ENCODE data around the gene F2.

F2 gene

DNA sequence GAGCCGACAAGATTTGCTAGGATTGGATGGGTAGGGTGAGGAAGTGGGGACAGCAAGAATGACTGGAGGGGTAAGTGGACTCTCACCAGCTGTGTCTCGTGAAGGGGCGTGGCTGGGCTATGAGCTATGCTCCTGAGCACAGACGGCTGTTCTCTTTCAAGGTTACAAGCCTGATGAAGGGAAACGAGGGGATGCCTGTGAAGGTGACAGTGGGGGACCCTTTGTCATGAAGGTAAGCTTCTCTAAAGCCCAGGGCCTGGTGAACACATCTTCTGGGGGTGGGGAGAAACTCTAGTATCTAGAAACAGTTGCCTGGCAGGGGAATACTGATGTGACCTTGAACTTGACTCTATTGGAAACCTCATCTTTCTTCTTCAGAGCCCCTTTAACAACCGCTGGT lies 19.9 kb downstream of the F2 start:
- TF ChIP-seq, protein P1, sequence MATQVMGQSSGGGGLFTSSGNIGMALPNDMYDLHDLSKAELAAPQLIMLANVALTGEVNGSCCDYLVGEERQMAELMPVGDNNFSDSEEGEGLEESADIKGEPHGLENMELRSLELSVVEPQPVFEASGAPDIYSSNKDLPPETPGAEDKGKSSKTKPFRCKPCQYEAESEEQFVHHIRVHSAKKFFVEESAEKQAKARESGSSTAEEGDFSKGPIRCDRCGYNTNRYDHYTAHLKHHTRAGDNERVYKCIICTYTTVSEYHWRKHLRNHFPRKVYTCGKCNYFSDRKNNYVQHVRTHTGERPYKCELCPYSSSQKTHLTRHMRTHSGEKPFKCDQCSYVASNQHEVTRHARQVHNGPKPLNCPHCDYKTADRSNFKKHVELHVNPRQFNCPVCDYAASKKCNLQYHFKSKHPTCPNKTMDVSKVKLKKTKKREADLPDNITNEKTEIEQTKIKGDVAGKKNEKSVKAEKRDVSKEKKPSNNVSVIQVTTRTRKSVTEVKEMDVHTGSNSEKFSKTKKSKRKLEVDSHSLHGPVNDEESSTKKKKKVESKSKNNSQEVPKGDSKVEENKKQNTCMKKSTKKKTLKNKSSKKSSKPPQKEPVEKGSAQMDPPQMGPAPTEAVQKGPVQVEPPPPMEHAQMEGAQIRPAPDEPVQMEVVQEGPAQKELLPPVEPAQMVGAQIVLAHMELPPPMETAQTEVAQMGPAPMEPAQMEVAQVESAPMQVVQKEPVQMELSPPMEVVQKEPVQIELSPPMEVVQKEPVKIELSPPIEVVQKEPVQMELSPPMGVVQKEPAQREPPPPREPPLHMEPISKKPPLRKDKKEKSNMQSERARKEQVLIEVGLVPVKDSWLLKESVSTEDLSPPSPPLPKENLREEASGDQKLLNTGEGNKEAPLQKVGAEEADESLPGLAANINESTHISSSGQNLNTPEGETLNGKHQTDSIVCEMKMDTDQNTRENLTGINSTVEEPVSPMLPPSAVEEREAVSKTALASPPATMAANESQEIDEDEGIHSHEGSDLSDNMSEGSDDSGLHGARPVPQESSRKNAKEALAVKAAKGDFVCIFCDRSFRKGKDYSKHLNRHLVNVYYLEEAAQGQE (IDR thresholded peaks at IDR 0.05; ENCODE audit: insufficient read depth in 1 of 2, low read depth in 2 of 2, low read length in 2 of 2), result no peak
- no peak for TF ChIP-seq TAF1 (IDR thresholded peaks at IDR 0.05; ENCODE audit: borderline replicate concordance, insufficient read depth, low read length)

DNA sequence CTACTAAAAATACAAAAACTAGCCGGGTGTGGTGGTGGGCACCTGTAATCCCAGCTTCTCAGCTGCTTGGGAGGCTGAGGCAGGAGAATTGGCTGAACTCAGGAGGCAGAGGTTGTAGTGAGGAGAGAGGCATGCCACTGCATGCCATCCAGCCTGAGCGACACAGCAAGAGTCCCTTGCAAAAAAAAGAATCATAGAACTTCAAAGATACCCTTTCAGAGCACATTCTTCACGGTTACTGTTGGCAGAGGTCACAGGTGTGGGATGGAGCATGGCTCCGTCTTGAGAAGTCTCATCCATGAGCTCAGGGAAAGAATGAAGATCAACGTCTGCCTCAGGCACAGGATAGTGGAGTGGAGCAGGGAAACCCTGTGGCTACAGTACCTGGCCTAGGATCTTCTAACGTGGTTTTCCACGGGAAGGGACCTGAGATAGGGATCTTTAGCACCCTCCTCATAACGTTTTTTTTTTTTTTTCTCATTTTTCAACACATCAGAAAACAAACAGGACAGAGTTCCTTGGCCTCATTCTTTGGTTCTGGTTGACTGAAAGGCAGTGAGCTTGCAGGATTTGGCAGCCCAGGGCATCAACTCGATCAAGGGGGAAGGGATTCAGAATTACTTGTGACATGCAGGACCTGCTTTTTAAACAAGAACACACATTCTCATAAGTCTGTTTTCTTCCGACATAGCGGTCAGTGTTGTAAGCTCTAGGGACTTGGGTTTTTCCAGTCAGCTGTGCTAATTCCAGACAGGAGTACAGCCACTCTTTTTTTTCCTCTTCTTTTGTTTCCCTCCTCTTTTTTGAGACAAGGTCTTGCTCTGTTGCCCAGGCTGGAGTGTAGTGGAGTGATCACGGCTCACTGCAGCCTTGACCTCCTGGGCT lies 22.8 kb downstream of the F2 start:
- TF ChIP-seq POLR2AphosphoS5 (IDR thresholded peaks at IDR 0.05; ENCODE audit: low read depth, low read length), result no peak
- no peak for TF ChIP-seq TAF1 (IDR thresholded peaks at IDR 0.05; ENCODE audit: borderline replicate concordance, insufficient read depth, low read length)
- TF ChIP-seq, protein P1 (IDR thresholded peaks at IDR 0.05; ENCODE audit: insufficient read depth in 1 of 2, low read depth in 2 of 2, low read length in 2 of 2), result no peak
- no peak for TF ChIP-seq FOXP2 (optimal IDR thresholded peaks at IDR 0.05; ENCODE audit: borderline replicate concordance, extremely low read depth, extremely low read length, insufficient read depth)

DNA sequence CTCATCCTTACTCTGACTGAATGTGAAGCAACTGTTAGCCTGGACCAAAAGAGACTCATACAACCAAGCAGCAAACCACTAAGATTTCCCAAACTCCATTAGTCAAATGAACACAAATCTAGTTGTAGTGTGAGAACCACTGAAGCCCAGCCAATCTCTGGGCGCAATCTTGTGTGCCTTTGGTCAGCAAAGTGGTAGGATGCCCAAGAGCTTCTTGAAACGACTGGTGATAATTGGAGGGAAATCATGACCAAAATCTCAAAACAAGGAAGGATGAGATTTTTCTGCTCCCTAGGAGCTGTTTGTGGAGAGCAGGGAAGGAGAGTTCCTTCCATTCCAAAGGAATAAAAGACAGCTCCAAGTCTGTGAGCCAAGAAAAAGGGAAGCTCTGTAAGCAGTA lies 24.0 kb downstream of the F2 start:
- TF ChIP-seq SIN3A (IDR thresholded peaks at IDR 0.05; ENCODE audit: borderline replicate concordance, insufficient read depth, low read length) (no peak), TAF1 (IDR thresholded peaks at IDR 0.05; ENCODE audit: borderline replicate concordance, insufficient read depth, low read length) (no peak), FOXP2 (optimal IDR thresholded peaks at IDR 0.05; ENCODE audit: borderline replicate concordance, extremely low read depth, extremely low read length, insufficient read depth) (no peak), POLR2AphosphoS5 (IDR thresholded peaks at IDR 0.05; ENCODE audit: low read depth, low read length) (no peak)
- TF ChIP-seq, protein P1 (IDR thresholded peaks at IDR 0.05; ENCODE audit: insufficient read depth in 1 of 2, low read depth in 2 of 2, low read length in 2 of 2), result no peak

DNA sequence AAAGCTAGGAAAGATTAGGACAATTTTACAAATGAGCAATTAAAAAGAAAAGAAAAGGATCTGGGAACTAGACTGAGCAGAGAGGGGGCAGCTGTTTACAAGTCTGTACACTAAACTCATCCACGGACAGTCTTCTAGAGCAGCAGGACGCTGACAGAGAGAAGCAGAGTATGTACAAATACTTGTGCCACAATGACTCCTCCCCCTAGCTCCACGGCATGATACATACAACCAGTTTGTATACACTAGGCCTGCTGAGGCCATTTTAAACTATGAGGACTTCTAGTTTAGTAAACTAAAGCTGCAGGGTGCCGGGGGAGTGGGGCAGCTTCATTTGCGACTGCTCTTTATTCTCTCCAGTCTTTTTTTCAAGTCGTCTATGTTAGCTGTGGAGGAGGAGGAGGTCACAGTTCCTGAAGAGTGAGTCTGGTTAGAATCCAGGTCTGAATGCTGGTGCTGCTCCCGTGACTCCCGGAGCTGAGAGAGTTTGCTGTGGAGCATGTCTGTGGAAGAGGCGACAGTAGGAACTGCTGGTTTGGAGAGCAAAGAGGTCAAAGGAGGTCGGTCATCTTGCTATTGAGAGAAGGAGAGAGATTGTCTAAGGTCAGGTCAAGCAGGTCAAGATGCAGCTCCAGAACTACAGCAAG lies 24.8 kb downstream of the F2 start:
- TF ChIP-seq SIN3A (IDR thresholded peaks at IDR 0.05; ENCODE audit: borderline replicate concordance, insufficient read depth, low read length) (no peak), POLR2AphosphoS5 (IDR thresholded peaks at IDR 0.05; ENCODE audit: low read depth, low read length) (no peak), TAF1 (IDR thresholded peaks at IDR 0.05; ENCODE audit: borderline replicate concordance, insufficient read depth, low read length) (no peak), FOXP2 (optimal IDR thresholded peaks at IDR 0.05; ENCODE audit: borderline replicate concordance, extremely low read depth, extremely low read length, insufficient read depth) (no peak)
- TF ChIP-seq, protein P1 (IDR thresholded peaks at IDR 0.05; ENCODE audit: insufficient read depth in 1 of 2, low read depth in 2 of 2, low read length in 2 of 2), result no peak

All from PFSK-1 (cell line).